GM12864 (cell line): ENCODE measurements around the gene BMPR1B.

Experiments used
- DNase-seq: peaks from one replicate; pipeline ENCODE4 v3.0.0-alpha.2; 2011; ENCODE audit warnings: low read depth
- H3K4me3 ChIP-seq: 2 replicates; pipeline ENCODE4 v1.5.1; 2011; ENCODE audit warnings: mild to moderate bottlenecking, low read depth, low read length, control low read depth
- CTCF ChIP-seq: IDR thresholded peaks from 2 replicates; pipeline ENCODE4 v1.5.1; 2011; ENCODE audit warnings: low read depth, mild to moderate bottlenecking, moderate library complexity, low read length, control low read depth, inconsistent platforms; ENCODE audit errors: missing control alignments

BMPR1B gene

GRCh38 chr4:95188701-95189370, 431.1 kb downstream of the BMPR1B start:
- no peak for DNase-seq
- H3K4me3 ChIP-seq = no peak overlapping the region
- TF ChIP-seq CTCF = no peak

- H3K4me3 ChIP-seq = no peak overlapping the region
- no peak for TF ChIP-seq CTCF
- no peak for DNase-seq
Measured at GRCh38 chr4:95190751-95191436, 433.1 kb downstream of the BMPR1B start.

- DNase-seq = no peak
- TF ChIP-seq CTCF = no peak
- H3K4me3 ChIP-seq = no peak overlapping the region
Measured at GRCh38 chr4:95191537-95191936, 433.8 kb downstream of the BMPR1B start.

- no peak for TF ChIP-seq CTCF
- H3K4me3 ChIP-seq = no peak overlapping the region
- DNase-seq = no peak
Measured at GRCh38 chr4:95193391-95194224, 435.9 kb downstream of the BMPR1B start.

GRCh38 chr4:95197353-95197752, 439.6 kb downstream of the BMPR1B start:
- TF ChIP-seq CTCF = no peak
- DNase-seq = no peak
- H3K4me3 ChIP-seq = no peak overlapping the region

- no peak overlapping the region for H3K4me3 ChIP-seq
- DNase-seq = no peak
- no peak for TF ChIP-seq CTCF
Measured at GRCh38 chr4:95198961-95199360, 441.2 kb downstream of the BMPR1B start.
